ENCODE measurements around the gene USP50.
"Not testable (repeated sequence)": the region's sequence is repeated elsewhere in the genome, so short reads cannot be mapped to it uniquely, and the experiment has no call there.

USP50 gene

GRCh38 chr15:50501815-50502214 is 44.7 kb downstream of the USP50 start:
- DNase-seq, result no peak

DNA sequence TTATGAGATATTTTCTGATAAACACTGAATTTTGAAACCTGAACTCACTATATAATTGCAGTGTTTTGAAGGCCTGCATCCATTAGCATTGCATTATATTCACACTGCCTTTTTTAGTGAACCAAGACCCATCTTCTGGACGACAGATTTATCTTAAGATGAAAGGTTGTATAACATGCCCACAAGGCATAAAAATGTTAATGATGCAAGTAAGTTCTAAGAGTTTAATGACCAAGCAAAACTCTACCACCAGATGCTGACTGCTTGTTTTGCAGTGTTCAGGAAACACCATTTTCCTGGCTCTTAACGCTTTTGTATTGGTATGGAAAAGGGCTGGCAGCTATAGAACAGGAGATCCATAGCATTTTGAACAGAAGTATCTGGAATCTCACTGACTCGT is 46.1 kb downstream of the USP50 start:
- DNase-seq, result no peak

DNA sequence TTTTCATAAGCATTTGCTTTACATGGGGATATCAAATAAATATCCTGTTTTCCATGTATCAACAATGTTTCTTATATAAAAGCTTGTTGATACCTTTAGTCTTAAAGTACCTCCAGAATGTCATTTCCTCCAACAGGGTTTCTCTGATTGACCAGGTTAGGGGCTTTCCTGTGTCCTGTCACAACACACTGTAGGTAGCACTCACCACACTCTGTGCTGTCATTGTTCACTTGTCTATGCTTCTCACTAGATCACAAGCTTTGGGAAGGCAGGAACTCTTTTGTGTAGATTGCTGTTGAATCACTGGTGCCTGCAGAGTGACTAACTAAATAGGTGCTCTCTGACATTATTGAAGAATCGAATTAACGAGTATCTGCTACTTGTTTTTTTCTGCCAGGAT is 49.8 kb downstream of the USP50 start:
- DNase-seq, result no peak

- not testable (repeated sequence) for DNase-seq
Measured at GRCh38 chr15:50494547-50494946, 51.9 kb downstream of the USP50 start.

DNA sequence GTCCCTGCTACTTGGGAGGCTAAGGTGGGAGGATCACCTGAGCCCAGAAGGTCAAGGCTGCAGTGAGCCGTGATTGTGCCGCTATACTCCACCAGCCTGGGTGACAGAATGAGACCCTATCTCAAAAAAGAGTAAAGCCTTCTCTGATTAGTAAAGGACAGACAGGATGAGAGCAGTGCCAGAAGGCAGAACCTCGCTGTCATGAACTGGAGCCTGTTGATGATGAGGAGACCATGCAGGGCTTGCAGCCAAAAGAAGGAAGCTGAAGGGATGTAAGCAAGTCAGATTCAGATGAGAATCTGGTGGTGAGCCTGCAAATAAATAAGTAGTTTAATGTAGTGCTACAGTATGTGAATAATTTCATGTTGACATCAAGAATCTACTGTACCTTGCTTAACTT is 52.8 kb downstream of the USP50 start:
- DNase-seq, result no peak

DNA sequence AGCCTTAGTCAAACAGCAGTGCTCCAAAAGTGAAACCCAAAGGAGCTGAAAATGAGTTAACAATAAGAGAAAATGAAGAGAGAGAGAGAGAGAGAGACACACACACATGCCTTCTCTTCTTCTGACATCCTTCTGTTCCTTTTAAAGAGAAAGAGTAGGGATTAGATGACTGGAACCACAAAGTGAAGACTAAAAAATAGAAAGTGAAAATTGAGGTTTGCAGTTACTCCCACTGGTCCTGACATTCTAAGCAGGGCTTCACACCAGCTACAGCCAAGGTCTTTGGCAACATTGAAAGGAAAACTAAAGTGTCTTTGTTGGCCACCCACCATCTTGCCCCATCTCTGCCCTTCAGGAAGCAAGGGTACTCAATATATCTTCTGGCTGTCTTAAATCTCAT is 59.2 kb downstream of the USP50 start:
- no peak for DNase-seq

GRCh38 chr15:50485389-50485788 is 61.1 kb downstream of the USP50 start:
- DNase-seq, result no peak

GRCh38 chr15:50484781-50485180 is 61.7 kb downstream of the USP50 start:
- no peak for DNase-seq

- DNase-seq, result no peak
Measured at GRCh38 chr15:50476143-50476542, 70.3 kb downstream of the USP50 start.

GRCh38 chr15:50471072-50471471 is 75.4 kb downstream of the USP50 start:
- DNase-seq, result no peak

DNA sequence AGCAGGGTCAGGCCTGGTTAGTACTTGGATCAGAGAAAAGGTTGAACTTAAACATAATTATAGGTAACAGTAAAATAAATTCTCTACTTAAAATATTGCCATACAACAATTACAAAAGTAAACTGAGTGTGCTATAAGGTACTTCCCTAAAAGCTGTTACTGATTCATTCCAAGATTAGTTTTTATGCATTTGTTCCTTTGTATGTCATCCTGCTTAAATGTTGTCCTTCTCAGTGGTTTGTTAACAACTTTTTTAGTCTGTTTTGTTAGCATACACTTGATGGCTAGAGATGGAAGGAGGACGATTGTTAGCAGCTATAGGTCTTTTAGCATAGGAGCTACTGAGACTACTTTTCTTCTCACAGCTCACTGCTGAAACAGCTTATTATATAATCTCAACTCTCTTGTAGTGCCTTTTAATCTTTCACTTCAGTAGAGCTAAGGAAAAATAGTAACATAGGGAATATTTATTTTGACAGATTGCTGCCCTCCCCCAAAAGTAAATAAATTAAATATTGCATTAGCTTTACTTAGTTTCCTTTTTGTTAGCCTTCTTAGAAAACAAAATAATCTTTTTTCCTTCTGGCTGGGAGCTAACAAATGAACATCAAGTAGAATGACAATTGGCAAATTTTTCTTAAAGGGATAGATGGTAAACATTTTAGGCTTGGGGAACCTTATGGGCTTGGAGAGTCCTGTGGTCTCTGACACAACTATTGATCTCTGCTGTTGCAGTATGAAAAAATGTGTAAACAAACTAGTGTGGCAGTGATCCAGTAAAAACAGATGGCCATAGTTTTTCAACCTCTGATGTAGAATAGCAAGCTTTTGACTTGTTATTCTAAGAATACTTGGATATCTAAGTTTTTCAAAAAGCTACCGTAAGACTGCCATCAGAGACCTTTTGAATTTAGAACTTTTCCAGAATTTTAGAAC is 82.8 kb downstream of the USP50 start:
- DNase-seq, result no peak

- DNase-seq, result no peak
Measured at GRCh38 chr15:50458348-50459112, 87.9 kb downstream of the USP50 start.

DNA sequence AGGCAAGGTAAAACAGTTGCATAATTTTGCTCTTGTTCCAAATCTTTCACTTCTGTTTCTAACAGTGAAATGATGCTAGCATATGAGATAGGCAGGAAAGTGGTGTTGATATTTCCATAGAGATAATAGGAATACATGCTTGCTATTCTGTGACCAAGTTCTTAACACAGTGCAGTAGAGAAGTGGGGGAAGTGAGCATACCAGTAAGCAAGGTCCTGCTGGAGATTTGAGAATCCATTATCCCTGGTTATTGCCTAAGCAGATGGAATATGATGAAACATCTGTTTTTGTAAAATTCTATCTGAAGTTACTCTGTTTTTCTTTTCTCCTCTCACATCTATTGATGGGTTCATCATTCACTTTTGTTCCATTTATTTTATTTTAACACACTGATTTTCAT is 93.5 kb downstream of the USP50 start:
- no peak for DNase-seq
